Testis (tissue), 2 donors: ENCODE data around the gene IL13.

Experiments used
- CTCF ChIP-seq, 3 experiments: fragments of 450-650 bp in 2 of 3; fragments of 200-600 bp in 1 of 3; sonication (generic) in 1 of 3; IDR thresholded peaks; one replicate each; pipeline ENCODE4 v1.5.1; 2016 to 2019; ENCODE audit warnings: antibody characterized with exemption in 3 of 3, mild to moderate bottlenecking in 2 of 3, moderate library complexity in 1 of 3
- POLR2A ChIP-seq: fragments of 450-650 bp; IDR thresholded peaks from one replicate; pipeline ENCODE4 v1.6.1; 2017; ENCODE audit warnings: antibody characterized with exemption, mild to moderate bottlenecking, moderate library complexity

DNA sequence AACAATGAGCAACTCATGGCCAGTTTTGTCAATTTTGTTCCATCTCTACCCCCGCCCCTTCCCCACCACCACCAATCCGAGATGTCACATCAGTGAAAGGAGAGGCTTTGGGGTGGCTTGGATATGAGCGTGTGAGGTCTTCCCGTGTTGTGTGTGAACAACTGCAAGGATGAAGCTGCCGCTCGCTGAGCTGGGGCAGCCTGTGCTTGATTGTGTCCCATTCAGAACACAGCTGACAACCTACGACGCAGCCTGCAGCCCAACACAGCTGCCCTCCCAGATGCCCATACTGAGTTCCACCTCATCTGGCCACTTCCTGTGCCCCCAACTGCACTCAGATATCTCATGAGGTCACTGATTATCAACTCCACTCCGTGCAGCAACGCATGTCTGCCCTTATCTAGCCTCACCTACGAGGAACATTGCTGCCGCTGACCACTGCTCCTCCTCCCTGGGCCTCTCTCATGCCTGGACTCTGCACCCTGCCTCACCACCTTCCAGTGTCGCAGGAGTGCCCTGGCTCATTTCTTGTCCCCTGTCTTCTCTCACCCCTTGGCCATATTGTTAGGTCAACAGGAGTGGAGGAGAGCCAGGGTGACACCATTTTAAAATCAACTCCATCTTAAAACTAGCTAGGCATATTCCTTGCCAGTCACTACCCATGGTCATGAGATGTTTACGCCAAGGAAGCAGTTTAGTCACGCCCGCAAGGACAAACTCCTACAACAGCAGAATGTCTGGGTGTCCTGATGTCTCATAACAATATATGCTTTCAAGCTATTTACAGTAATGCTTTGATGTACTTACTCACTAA lies 8.5 kb downstream of the IL13 start:
- no peak for TF ChIP-seq CTCF (IDR thresholded peaks at IDR 0.05)
- TF ChIP-seq POLR2A = no peak
